Breast epithelium (tissue), 3 donors: ENCODE results near the gene CASP3.

Source experiments
- POLR2A ChIP-seq: fragments of 450-650 bp; IDR thresholded peaks from one replicate; pipeline ENCODE4 v1.6.1; 2016; ENCODE audit warnings: antibody characterized with exemption, mild to moderate bottlenecking, moderate library complexity
- POLR2AphosphoS5 ChIP-seq, 3 donors: sonication (generic); formaldehyde crosslinking; IDR thresholded peaks; one replicate each; pipeline ENCODE4 v1.6.1; 2017; ENCODE audit warnings: antibody characterized with exemption in 3 of 3
- TF ChIP-seq, protein P1 (sequence below), 3 donors: fragments of 450-650 bp; IDR thresholded peaks; one replicate each; pipeline ENCODE4 v1.5.1; 2016 to 2017; ENCODE audit warnings: antibody characterized with exemption in 3 of 3, mild to moderate bottlenecking in 3 of 3, moderate library complexity in 3 of 3

DNA sequence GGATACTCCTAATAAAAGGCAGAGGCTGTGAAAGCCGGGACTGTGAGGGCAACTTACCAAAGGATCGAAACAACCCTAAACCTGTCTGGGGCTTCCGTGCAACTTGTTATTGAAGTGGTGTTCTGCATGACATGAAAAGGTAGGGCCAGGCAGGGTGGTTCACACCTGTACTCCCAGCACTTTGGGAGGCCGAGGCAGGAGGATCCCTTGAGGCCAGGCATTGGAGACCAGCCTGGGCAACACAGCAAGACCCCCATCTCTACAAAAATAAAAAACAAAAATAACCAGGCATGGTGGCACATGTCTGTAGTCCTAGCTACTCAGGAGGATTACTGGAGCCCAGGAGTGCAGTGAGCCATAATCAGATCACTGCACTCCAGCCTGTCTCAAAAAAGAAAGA is 12.3 kb downstream of the CASP3 start:
- TF ChIP-seq, protein P1, sequence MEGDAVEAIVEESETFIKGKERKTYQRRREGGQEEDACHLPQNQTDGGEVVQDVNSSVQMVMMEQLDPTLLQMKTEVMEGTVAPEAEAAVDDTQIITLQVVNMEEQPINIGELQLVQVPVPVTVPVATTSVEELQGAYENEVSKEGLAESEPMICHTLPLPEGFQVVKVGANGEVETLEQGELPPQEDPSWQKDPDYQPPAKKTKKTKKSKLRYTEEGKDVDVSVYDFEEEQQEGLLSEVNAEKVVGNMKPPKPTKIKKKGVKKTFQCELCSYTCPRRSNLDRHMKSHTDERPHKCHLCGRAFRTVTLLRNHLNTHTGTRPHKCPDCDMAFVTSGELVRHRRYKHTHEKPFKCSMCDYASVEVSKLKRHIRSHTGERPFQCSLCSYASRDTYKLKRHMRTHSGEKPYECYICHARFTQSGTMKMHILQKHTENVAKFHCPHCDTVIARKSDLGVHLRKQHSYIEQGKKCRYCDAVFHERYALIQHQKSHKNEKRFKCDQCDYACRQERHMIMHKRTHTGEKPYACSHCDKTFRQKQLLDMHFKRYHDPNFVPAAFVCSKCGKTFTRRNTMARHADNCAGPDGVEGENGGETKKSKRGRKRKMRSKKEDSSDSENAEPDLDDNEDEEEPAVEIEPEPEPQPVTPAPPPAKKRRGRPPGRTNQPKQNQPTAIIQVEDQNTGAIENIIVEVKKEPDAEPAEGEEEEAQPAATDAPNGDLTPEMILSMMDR (IDR thresholded peaks at IDR 0.05), result no peak
- TF ChIP-seq POLR2A (no peak), POLR2AphosphoS5 (IDR thresholded peaks at IDR 0.05) (no peak)
